Peyer's patch (tissue), 4 donors: ENCODE results near the gene GKN2. TPM values are rescaled to one million over a fixed set of nuclear protein-coding genes. Genes with fewer than 3 reads are reported as not detected.

Experiments used
- DNase-seq, 3 donors: peaks; one replicate each; pipeline ENCODE4 v3.0.0-alpha.2; 2017 to 2019
- H3K27ac ChIP-seq, 4 donors: fragments of 200-600 bp; sonication (generic); one replicate each; pipeline ENCODE4 v1.5.1; 2016 to 2019
- H3K27me3 ChIP-seq, 2 donors: fragments of 200-600 bp; sonication (generic); one replicate each; pipeline ENCODE4 v1.5.1; 2019
- H3K36me3 ChIP-seq, 3 donors: fragments of 200-600 bp; sonication (generic); one replicate each; pipeline ENCODE4 v1.5.1; 2016 to 2019
- H3K4me1 ChIP-seq, 4 donors: fragments of 200-600 bp; sonication (generic); one replicate each; pipeline ENCODE4 v1.5.1; 2016 to 2019
- H3K4me3 ChIP-seq, 4 donors: fragments of 200-600 bp; sonication (generic); 1 replicate in 3 of 4; 2 replicates in 1 of 4; pipeline ENCODE4 v1.5.1; 2016 to 2019; ENCODE audit warnings: mild to moderate bottlenecking in 1 of 4
- H3K9me3 ChIP-seq, 4 donors: fragments of 200-600 bp; sonication (generic); one replicate each; pipeline ENCODE4 v1.5.1; 2016 to 2019; ENCODE audit warnings: mild to moderate bottlenecking in 1 of 4
- POLR2A ChIP-seq, 2 donors: fragments of 450-650 bp; IDR thresholded peaks; one replicate each; pipeline ENCODE4 v1.5.1; 2017; ENCODE audit warnings: antibody characterized with exemption in 2 of 2, mild to moderate bottlenecking in 2 of 2, moderate library complexity in 2 of 2
- total RNA-seq, 4 donors: library from RNA; depleted of rRNA; stranded (reverse); fragments of >200 nt; gene quantifications; one replicate each; pipeline ENCODE4 v1.1.0, GENCODE V29; 2016
- TF ChIP-seq, protein P1 (sequence below), 6 experiments: fragments of 450-650 bp in 4 of 6; fragments of 200-600 bp in 2 of 6; sonication (generic) in 1 of 6; IDR thresholded peaks; one replicate each; pipeline ENCODE4 v1.5.1; 2017 to 2019; ENCODE audit warnings: antibody characterized with exemption in 6 of 6, mild to moderate bottlenecking in 3 of 6, moderate library complexity in 1 of 6

Gene GKN2
- total RNA-seq, 4 donors from 2014 or later, result not detected

- TF ChIP-seq, protein P1, sequence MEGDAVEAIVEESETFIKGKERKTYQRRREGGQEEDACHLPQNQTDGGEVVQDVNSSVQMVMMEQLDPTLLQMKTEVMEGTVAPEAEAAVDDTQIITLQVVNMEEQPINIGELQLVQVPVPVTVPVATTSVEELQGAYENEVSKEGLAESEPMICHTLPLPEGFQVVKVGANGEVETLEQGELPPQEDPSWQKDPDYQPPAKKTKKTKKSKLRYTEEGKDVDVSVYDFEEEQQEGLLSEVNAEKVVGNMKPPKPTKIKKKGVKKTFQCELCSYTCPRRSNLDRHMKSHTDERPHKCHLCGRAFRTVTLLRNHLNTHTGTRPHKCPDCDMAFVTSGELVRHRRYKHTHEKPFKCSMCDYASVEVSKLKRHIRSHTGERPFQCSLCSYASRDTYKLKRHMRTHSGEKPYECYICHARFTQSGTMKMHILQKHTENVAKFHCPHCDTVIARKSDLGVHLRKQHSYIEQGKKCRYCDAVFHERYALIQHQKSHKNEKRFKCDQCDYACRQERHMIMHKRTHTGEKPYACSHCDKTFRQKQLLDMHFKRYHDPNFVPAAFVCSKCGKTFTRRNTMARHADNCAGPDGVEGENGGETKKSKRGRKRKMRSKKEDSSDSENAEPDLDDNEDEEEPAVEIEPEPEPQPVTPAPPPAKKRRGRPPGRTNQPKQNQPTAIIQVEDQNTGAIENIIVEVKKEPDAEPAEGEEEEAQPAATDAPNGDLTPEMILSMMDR (IDR thresholded peaks at IDR 0.05), result no peak
- no peak for TF ChIP-seq POLR2A (IDR thresholded peaks at IDR 0.05)
- H3K4me3 ChIP-seq, result no peak overlapping the region
- H3K4me1 ChIP-seq, result no peaks in the 10 kb centered on the region
- H3K27me3 ChIP-seq, result no peaks in the 10 kb centered on the region
- no peak for DNase-seq
- H3K9me3 ChIP-seq, result no peaks in the 10 kb centered on the region
- H3K27ac ChIP-seq, result no peak overlapping the region
- no peaks in the 10 kb centered on the region for H3K36me3 ChIP-seq
Observed at GRCh38 chr2:68917034-68917718, 35.5 kb downstream of the GKN2 start.

DNA sequence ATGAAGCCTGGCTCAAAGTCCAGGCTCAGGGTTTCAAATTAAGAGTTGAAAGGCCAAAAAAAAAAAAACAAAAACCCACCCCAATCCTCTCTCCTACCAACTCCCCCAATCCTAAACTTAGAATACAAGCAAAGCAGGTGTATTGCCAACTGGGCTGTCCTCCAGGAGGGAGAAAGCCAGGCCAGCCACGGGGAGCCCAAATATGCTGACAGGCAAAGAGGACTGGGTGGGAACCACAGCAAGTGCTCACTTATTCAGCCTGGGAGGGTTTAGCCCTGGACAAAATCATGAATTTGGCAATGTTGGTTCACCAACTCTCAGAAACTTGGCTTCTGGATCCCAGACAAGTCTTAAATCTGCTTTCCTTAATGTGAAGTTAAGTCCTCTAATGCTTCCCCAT lies 36.5 kb downstream of the GKN2 start:
- DNase-seq, result no peak
- no peak overlapping the region for H3K4me3 ChIP-seq
- no peaks in the 10 kb centered on the region for H3K9me3 ChIP-seq
- no peak overlapping the region for H3K27ac ChIP-seq
- TF ChIP-seq POLR2A (IDR thresholded peaks at IDR 0.05), result no peak
- H3K36me3 ChIP-seq, result no peaks in the 10 kb centered on the region
- H3K27me3 ChIP-seq, result no peaks in the 10 kb centered on the region
- H3K4me1 ChIP-seq, result no peaks in the 10 kb centered on the region

DNA sequence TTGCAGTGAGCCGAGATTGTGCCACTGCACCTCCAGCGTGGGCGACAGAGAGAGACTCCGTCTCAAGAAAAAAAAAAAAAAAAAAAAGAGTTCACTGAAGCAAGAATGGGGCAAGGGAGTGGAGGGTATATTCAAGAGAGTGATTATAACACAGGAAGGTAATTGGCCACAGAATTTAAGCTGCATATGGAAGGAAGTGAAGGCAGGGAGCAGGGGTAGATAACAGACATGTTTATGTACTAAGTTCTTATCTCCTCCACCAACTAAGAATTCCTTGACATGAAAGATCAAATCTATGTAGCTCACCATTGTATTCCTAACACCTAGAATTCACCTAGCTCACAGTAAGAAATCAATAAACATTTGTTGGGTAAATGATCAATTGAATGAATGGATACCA lies 37.3 kb downstream of the GKN2 start:
- H3K4me3 ChIP-seq, result no peak overlapping the region
- H3K27ac ChIP-seq, result no peak overlapping the region
- DNase-seq, result no peak
- TF ChIP-seq, protein P1 (IDR thresholded peaks at IDR 0.05), result no peak
- TF ChIP-seq POLR2A (IDR thresholded peaks at IDR 0.05), result no peak
- no peaks in the 10 kb centered on the region for H3K9me3 ChIP-seq
- H3K27me3 ChIP-seq, result no peaks in the 10 kb centered on the region
- H3K36me3 ChIP-seq, result no peaks in the 10 kb centered on the region
- H3K4me1 ChIP-seq, result no peaks in the 10 kb centered on the region

DNA sequence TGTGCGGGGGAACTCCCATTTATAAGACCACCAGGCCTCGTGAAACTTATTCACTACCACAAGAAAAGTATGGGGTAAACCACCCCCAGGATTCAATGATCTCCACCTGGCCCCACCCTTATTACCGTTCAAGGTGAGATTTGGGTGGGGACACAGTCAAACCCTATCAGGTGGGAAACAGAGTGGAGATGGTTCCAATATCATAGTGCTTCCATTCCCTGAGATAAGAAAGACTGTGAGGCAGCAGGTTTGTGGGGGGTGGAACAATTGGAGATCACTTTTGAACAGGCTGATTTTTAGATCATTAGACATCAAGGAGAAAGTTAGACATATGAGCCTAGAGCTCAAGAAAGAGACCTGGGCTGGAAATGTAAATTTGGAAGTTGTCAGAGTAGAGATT lies 39.3 kb downstream of the GKN2 start:
- no peak for DNase-seq
- H3K27ac ChIP-seq, result no peak overlapping the region
- no peaks in the 10 kb centered on the region for H3K27me3 ChIP-seq
- H3K4me3 ChIP-seq, result no peak overlapping the region
- no peak for TF ChIP-seq POLR2A (IDR thresholded peaks at IDR 0.05)
- TF ChIP-seq, protein P1 (IDR thresholded peaks at IDR 0.05), result no peak
- H3K4me1 ChIP-seq, result peaks cover 0 to 7% (median 6%) of the 10 kb centered on the region in 4 donors
- H3K9me3 ChIP-seq, result no peaks in the 10 kb centered on the region
- H3K36me3 ChIP-seq, result no peaks in the 10 kb centered on the region

DNA sequence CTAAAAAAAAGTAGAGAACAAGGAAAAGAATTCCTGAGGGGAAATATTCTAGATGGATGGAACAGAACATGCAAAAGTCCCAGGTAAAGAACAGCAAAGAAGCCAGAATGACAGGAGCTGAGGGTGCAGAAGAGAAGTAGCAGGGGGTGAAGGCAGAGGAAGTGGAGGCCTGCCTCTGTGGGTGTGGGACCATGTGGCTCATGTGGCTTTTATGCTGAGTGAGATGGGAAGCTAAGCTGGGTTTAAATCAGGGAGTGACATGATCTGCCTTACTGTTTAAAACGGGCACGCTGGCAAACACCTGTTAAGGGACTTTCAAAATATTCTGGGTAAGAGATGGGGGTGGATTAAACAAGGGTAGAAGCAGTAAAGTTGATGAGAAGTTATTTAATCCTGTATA lies 40.0 kb downstream of the GKN2 start:
- DNase-seq, result peak in 1 of 3 donors; percentile 57
- Histone ChIP-seq H3K9me3 (no peaks in the 10 kb centered on the region), H3K4me3 (no peak overlapping the region), H3K27ac (no peak overlapping the region), H3K4me1 (peaks cover 0 to 11% (median 8%) of the 10 kb centered on the region in 4 donors), H3K36me3 (no peaks in the 10 kb centered on the region), H3K27me3 (no peaks in the 10 kb centered on the region)
- TF ChIP-seq POLR2A (IDR thresholded peaks at IDR 0.05), result no peak
- TF ChIP-seq, protein P1 (IDR thresholded peaks at IDR 0.05), result no peak

DNA sequence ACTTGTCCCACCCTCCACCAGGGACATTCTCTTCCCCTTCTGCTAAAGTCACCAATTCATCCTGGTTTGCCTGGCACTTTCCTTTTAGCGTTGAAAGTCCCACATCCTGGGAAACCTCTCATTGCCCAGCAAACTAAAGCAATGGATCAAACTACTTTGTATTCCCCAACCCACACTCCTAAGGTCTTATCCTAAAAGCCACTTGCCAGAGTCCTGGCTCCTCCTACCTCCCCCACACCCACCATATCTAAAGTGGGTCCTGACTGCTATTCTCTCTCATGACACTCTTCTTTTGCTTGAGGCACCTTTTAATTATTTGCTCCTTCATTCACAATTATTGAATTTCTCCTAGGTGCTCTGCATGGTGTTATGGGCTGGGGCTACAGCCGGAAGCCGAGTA lies 40.6 kb downstream of the GKN2 start:
- Histone ChIP-seq H3K27ac (no peak overlapping the region), H3K27me3 (no peaks in the 10 kb centered on the region), H3K4me3 (no peak overlapping the region), H3K36me3 (no peaks in the 10 kb centered on the region), H3K9me3 (no peaks in the 10 kb centered on the region), H3K4me1 (peaks cover 0 to 11% (median 9%) of the 10 kb centered on the region in 4 donors)
- DNase-seq, result no peak
- TF ChIP-seq, protein P1 (IDR thresholded peaks at IDR 0.05), result no peak
- TF ChIP-seq POLR2A (IDR thresholded peaks at IDR 0.05), result no peak
